Kidney (tissue), 14 donors: ENCODE data around the gene SHBG. TPM values are rescaled to one million over a fixed set of nuclear protein-coding genes. Genes with fewer than 3 reads are reported as not detected.

Experiments used
- DNase-seq, 5 donors: peaks; one replicate each; pipeline ENCODE4 v3.0.0-alpha.2; 2013 to 2020
- FAIRE-seq: peaks from 2 replicates; lab custom pipeline; 2012; peaks lifted over from hg19 to GRCh38; lab: Jason Lieb, UNC
- H3K27ac ChIP-seq, 2 donors: one replicate each; pipeline ENCODE4 v1.7.0; 2013; ENCODE audit warnings: low read depth in 2 of 2, low read length in 2 of 2, inconsistent platforms in 1 of 2
- H3K27me3 ChIP-seq: one replicate; pipeline ENCODE4 v1.7.1; 2013; ENCODE audit warnings: low read length, inconsistent platforms; ENCODE audit not compliant: control insufficient read depth, insufficient read depth
- H3K36me3 ChIP-seq, 3 donors: one replicate each; pipeline versions ENCODE4 v1.7.0 to v1.7.1; 2013; ENCODE audit warnings: low read length in 3 of 3, control low read depth in 1 of 3, inconsistent platforms in 1 of 3; ENCODE audit not compliant: insufficient read depth in 3 of 3, control insufficient read depth in 2 of 3
- H3K4me1 ChIP-seq, 3 donors: one replicate each; pipeline versions ENCODE4 v1.7.0 to v1.7.1; 2013; ENCODE audit warnings: low read length in 3 of 3, inconsistent platforms in 1 of 3, low read depth in 1 of 3; ENCODE audit not compliant: control insufficient read depth in 2 of 3, insufficient read depth in 2 of 3
- H3K4me3 ChIP-seq, 3 donors: one replicate each; pipeline versions ENCODE4 v1.7.0 to v1.8.1; 2013; ENCODE audit warnings: low read length in 3 of 3, control low read depth in 1 of 3, inconsistent platforms in 1 of 3
- H3K9ac ChIP-seq, 3 donors: one replicate each; pipeline versions ENCODE4 v1.7.0 to v1.7.1; 2013; ENCODE audit warnings: low read length in 3 of 3, control low read depth in 1 of 3, inconsistent platforms in 1 of 3
- H3K9me3 ChIP-seq, 3 donors: one replicate each; pipeline versions ENCODE4 v1.7.0 to v1.7.1; 2013; ENCODE audit warnings: low read length in 3 of 3, control low read depth in 1 of 3, inconsistent platforms in 1 of 3; ENCODE audit not compliant: control insufficient read depth in 2 of 3, insufficient read depth in 1 of 3
- intact Hi-C: fragments of 100-400 bp; cut with DNase I; formaldehyde crosslinking; loops from one replicate; pipeline ENCODE4 v1.11.1; 2022
- polyA plus RNA-seq: library from polyadenylated mRNA; stranded (reverse); fragments of 350-450 nt; fragmentation: Illumina TruSeq; extraction: RNeasy Lipid Tissue Mini Kit (QIAGEN cat#74804); gene quantifications from one replicate; pipeline ENCODE4 v1.2.3, GENCODE V29; 2014; ENCODE audit warnings: low read depth, low replicate concordance; ENCODE audit not compliant: insufficient read depth
- total RNA-seq: library from RNA; stranded (reverse); fragmentation: NEBNext Ultra II Directional; extraction: Animal tissue kit (Norgen Biotek cat#: 25700); gene quantifications from one replicate; pipeline ENCODE4 v1.2.1, GENCODE V29; 2021
- TF ChIP-seq, protein P1 (sequence below): IDR thresholded peaks from 3 replicates; pipeline ENCODE4 v1.5.1; 2012; ENCODE audit warnings: mild to moderate bottlenecking, moderate library complexity, borderline replicate concordance; ENCODE audit not compliant: insufficient read depth; ENCODE audit errors: extremely low read depth
- donor health status: control.
- donor health status: control.
- donor health status: control.
- donor health status: control.
- donor health status: control.
- donor health status: DM: yes; HTN: yes; CAD: no.
- donor health status: Normal renal cell carcinoma (clear cell type).

SHBG gene
- total and polyA plus RNA-seq, 2 donors from 2014 or later: 0.57 to 4.6 TPM

GRCh38 chr17:7631398-7632380 is 1.8 kb downstream of the SHBG start:
- no peaks in the 10 kb centered on the region for H3K36me3 ChIP-seq
- no peaks in the 10 kb centered on the region for H3K27me3 ChIP-seq
- peak overlapping the region in 1 of 3 donors; percentile 34 for H3K9ac ChIP-seq
- peak overlapping the region in 1 of 2 donors; percentile 49 for H3K27ac ChIP-seq
- H3K4me3 ChIP-seq: no peak overlapping the region
- H3K4me1 ChIP-seq: peaks cover 0 to 9% (median 9%) of the 10 kb centered on the region in 3 donors
- intact Hi-C loops: no loop called here
- no peaks in the 10 kb centered on the region for H3K9me3 ChIP-seq
- TF ChIP-seq, protein P1, sequence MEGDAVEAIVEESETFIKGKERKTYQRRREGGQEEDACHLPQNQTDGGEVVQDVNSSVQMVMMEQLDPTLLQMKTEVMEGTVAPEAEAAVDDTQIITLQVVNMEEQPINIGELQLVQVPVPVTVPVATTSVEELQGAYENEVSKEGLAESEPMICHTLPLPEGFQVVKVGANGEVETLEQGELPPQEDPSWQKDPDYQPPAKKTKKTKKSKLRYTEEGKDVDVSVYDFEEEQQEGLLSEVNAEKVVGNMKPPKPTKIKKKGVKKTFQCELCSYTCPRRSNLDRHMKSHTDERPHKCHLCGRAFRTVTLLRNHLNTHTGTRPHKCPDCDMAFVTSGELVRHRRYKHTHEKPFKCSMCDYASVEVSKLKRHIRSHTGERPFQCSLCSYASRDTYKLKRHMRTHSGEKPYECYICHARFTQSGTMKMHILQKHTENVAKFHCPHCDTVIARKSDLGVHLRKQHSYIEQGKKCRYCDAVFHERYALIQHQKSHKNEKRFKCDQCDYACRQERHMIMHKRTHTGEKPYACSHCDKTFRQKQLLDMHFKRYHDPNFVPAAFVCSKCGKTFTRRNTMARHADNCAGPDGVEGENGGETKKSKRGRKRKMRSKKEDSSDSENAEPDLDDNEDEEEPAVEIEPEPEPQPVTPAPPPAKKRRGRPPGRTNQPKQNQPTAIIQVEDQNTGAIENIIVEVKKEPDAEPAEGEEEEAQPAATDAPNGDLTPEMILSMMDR: no peak
- DNase-seq (no peak), FAIRE-seq (no peak)

DNA sequence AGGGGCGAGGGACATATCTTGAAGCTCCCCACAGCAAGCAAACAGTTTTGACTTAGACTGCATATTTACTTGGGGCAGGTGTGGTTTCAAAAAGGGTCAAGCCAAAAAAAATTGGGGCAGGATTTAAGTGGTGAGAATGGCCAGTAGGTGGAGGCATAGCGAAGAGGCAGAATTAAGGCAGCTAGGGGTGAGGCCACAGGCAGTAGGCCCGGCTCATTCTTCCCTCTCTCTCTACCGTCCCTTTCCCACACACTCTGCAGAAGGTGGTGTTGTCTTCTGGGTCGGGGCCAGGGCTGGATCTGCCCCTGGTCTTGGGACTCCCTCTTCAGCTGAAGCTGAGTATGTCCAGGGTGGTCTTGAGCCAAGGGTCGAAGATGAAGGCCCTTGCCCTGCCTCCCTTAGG is 2.6 kb downstream of the SHBG start:
- Histone ChIP-seq H3K4me3 (no peak overlapping the region), H3K9ac (no peak overlapping the region), H3K27ac (no peak overlapping the region), H3K4me1 (peaks cover 0 to 9% (median 7%) of the 10 kb centered on the region in 3 donors), H3K36me3 (no peaks in the 10 kb centered on the region), H3K27me3 (no peaks in the 10 kb centered on the region), H3K9me3 (no peaks in the 10 kb centered on the region)
- no peak for DNase-seq
- FAIRE-seq: no peak
- intact Hi-C loops: no loop called here
- TF ChIP-seq, protein P1: peak; percentile 24

- intact Hi-C loops: no loop called here
- peaks cover 0 to 9% (median 7%) of the 10 kb centered on the region in 3 donors for H3K4me1 ChIP-seq
- FAIRE-seq (no peak), DNase-seq (no peak)
- H3K9ac ChIP-seq: no peak overlapping the region
- TF ChIP-seq, protein P1: no peak
- no peaks in the 10 kb centered on the region for H3K27me3 ChIP-seq
- no peak overlapping the region for H3K27ac ChIP-seq
- H3K4me3 ChIP-seq: no peak overlapping the region
- no peaks in the 10 kb centered on the region for H3K9me3 ChIP-seq
- no peaks in the 10 kb centered on the region for H3K36me3 ChIP-seq
These were observed 3.2 kb downstream of the SHBG start for GRCh38 chr17:7633093-7633492.
